GM19455 (cell line): ENCODE data around the gene NME7.
"Not testable (repeated sequence)": the region's sequence is repeated elsewhere in the genome, so short reads cannot be mapped to it uniquely, and the experiment has no call there.

Experiments used
- ATAC-seq: cut with Tn5 transposase; IDR thresholded peaks from one replicate; pipeline ENCODE4 v1.9.1; 2021; ENCODE audit not compliant: unreplicated experiment

Gene NME7

GRCh38 chr1:169308313-169309039 lies 59.1 kb downstream of the NME7 start:
- no peak for ATAC-seq

GRCh38 chr1:169307176-169307575 lies 60.4 kb downstream of the NME7 start:
- no peak for ATAC-seq

GRCh38 chr1:169305948-169306347 lies 61.6 kb downstream of the NME7 start:
- no peak for ATAC-seq

- ATAC-seq, result no peak
Observed at GRCh38 chr1:169305356-169305755, 62.2 kb downstream of the NME7 start.

- no peak for ATAC-seq
Observed at GRCh38 chr1:169300854-169301253, 66.7 kb downstream of the NME7 start.

- ATAC-seq, result no peak
Observed at GRCh38 chr1:169298441-169298840, 69.2 kb downstream of the NME7 start.

GRCh38 chr1:169295846-169296245 lies 71.8 kb downstream of the NME7 start:
- no peak for ATAC-seq

- ATAC-seq, result no peak
Observed at GRCh38 chr1:169295425-169295824, 72.2 kb downstream of the NME7 start.

- no peak for ATAC-seq
Observed at GRCh38 chr1:169289016-169289415, 78.6 kb downstream of the NME7 start.

GRCh38 chr1:169288011-169288414 lies 79.6 kb downstream of the NME7 start:
- ATAC-seq, result no peak

GRCh38 chr1:169287280-169287679 lies 80.3 kb downstream of the NME7 start:
- ATAC-seq, result no peak

GRCh38 chr1:169281562-169281961 lies 86.0 kb downstream of the NME7 start:
- not testable (repeated sequence) for ATAC-seq

- ATAC-seq, result no peak
Observed at GRCh38 chr1:169271098-169271497, 96.5 kb downstream of the NME7 start.

- ATAC-seq, result no peak
Observed at GRCh38 chr1:169266133-169266532, 101.5 kb downstream of the NME7 start.

- ATAC-seq, result no peak
Observed at GRCh38 chr1:169263059-169263458, 104.5 kb downstream of the NME7 start.

- no peak for ATAC-seq
Observed at GRCh38 chr1:169261884-169262283, 105.7 kb downstream of the NME7 start.

GRCh38 chr1:169260478-169261151 lies 107.0 kb downstream of the NME7 start:
- no peak for ATAC-seq

GRCh38 chr1:169259816-169260215 lies 107.8 kb downstream of the NME7 start:
- no peak for ATAC-seq

GRCh38 chr1:169250795-169251194 lies 116.8 kb downstream of the NME7 start:
- ATAC-seq, result no peak

GRCh38 chr1:169250022-169250421 lies 117.6 kb downstream of the NME7 start:
- no peak for ATAC-seq

- no peak for ATAC-seq
Observed at GRCh38 chr1:169249611-169250010, 118.0 kb downstream of the NME7 start.

- no peak for ATAC-seq
Observed at GRCh38 chr1:169245706-169246105, 121.9 kb downstream of the NME7 start.
